Neural progenitor cell (in vitro differentiated cells): Measurements from ENCODE around the gene DPP7. TPM values are rescaled to one million over a fixed set of nuclear protein-coding genes. Genes with fewer than 3 reads are reported as not detected.

Experiments used
- DNase-seq: peaks from one replicate; pipeline ENCODE4 v3.0.0-alpha.2; 2016; ENCODE audit warnings: low spot score
- H2AFZ ChIP-seq: fragments of 200-600 bp; sonication (generic); replicated peaks from 2 replicates; pipeline ENCODE4 v1.6.1; 2016; ENCODE audit warnings: antibody characterized with exemption
- H3F3A ChIP-seq: fragments of 200-600 bp; sonication (generic); 2 replicates; pipeline ENCODE4 v1.6.1; 2016; ENCODE audit warnings: antibody characterized with exemption, low read depth
- H3K27ac ChIP-seq: fragments of 200-600 bp; sonication (generic); 2 replicates; pipeline ENCODE4 v1.5.1; 2016; ENCODE audit warnings: mild to moderate bottlenecking
- H3K27me3 ChIP-seq: fragments of 200-600 bp; sonication (generic); 2 replicates; pipeline ENCODE4 v1.6.1; 2016; ENCODE audit warnings: mild to moderate bottlenecking, moderate library complexity
- H3K36me3 ChIP-seq: fragments of 200-600 bp; sonication (generic); 2 replicates; pipeline ENCODE4 v1.5.1; 2016
- H3K4me1 ChIP-seq: fragments of 200-600 bp; sonication (generic); 2 replicates; pipeline ENCODE4 v1.6.1; 2016; ENCODE audit warnings: mixed run types
- H3K4me2 ChIP-seq: fragments of 200-600 bp; sonication (generic); 2 replicates; pipeline ENCODE4 v1.6.1; 2016
- H3K4me3 ChIP-seq: fragments of 200-600 bp; sonication (generic); 2 replicates; pipeline ENCODE4 v1.5.1; 2016
- H3K79me2 ChIP-seq: fragments of 200-600 bp; sonication (generic); 2 replicates; pipeline ENCODE4 v1.6.1; 2016; ENCODE audit warnings: low read depth
- H3K9ac ChIP-seq: fragments of 200-600 bp; sonication (generic); 2 replicates; pipeline ENCODE4 v1.6.1; 2016
- H3K9me3 ChIP-seq: fragments of 200-600 bp; sonication (generic); 2 replicates; pipeline ENCODE4 v1.5.1; 2016; ENCODE audit warnings: low read depth
- H4K20me1 ChIP-seq: fragments of 200-600 bp; sonication (generic); 2 replicates; pipeline ENCODE4 v1.6.1; 2016; ENCODE audit warnings: low read depth
- H3K27ac Mint-ChIP-seq: 3 replicates; pipeline ENCODE4 v1.8.0; 2021; ENCODE audit warnings: mixed read lengths
- H3K27me3 Mint-ChIP-seq: 2 replicates; pipeline ENCODE4 v1.8.0; 2022; ENCODE audit warnings: low read depth, mild to moderate bottlenecking, inconsistent platforms, moderate library complexity, mixed read lengths; ENCODE audit not compliant: insufficient read depth
- H3K36me3 Mint-ChIP-seq: 3 replicates; pipeline ENCODE4 v1.8.0; 2021; ENCODE audit warnings: mixed read lengths
- H3K4me1 Mint-ChIP-seq: 3 replicates; pipeline ENCODE4 v1.8.0; 2021; ENCODE audit warnings: mixed read lengths
- H3K4me3 Mint-ChIP-seq: 3 replicates; pipeline ENCODE4 v1.8.0; 2021; ENCODE audit warnings: mild to moderate bottlenecking, moderate library complexity, mixed read lengths
- H3K9me3 Mint-ChIP-seq: 3 replicates; pipeline ENCODE4 v1.8.0; 2020; ENCODE audit warnings: mixed read lengths
- EZH2 ChIP-seq: fragments of 200-600 bp; sonication (generic); IDR thresholded peaks from 2 replicates; pipeline ENCODE4 v1.6.1; 2017; ENCODE audit warnings: antibody characterized with exemption, mild to moderate bottlenecking, moderate library complexity
- EZH2phosphoT487 ChIP-seq: fragments of 200-600 bp; sonication (generic); IDR thresholded peaks from 2 replicates; pipeline ENCODE4 v1.6.1; 2017; ENCODE audit warnings: antibody characterized with exemption
- total RNA-seq: library from RNA; depleted of rRNA; stranded (reverse); fragments of >200 nt; gene quantifications from 2 replicates; pipeline ENCODE4 v1.2.3, GENCODE V29; 2015; ENCODE audit warnings: low replicate concordance
- TF ChIP-seq, protein P1 (sequence below): fragments of 200-600 bp; sonication (generic); IDR thresholded peaks from 2 replicates; pipeline ENCODE4 v1.5.1; 2017; ENCODE audit warnings: antibody characterized with exemption, mild to moderate bottlenecking

Gene DPP7
- total RNA-seq, 1 donor from 2014 or later: 2.6 TPM

GRCh38 chr9:137149942-137150616 lies 35.5 kb upstream of the DPP7 start:
- peaks cover 79% of the 10 kb centered on the region for H3K27me3 ChIP-seq
- DNase-seq: no peak
- no peak overlapping the region for H3K4me2 ChIP-seq
- no peak overlapping the region for H3K27ac ChIP-seq
- H3K4me3 ChIP-seq: no peak overlapping the region
- Mint-ChIP-seq H3K4me3 (no peak overlapping the region), H3K36me3 (no peaks in the 10 kb centered on the region), H3K27me3 (peaks cover 26% of the 10 kb centered on the region), H3K9me3 (peaks cover 3% of the 10 kb centered on the region), H3K4me1 (no peaks in the 10 kb centered on the region), H3K27ac (no peak overlapping the region)
- H3F3A ChIP-seq: peaks cover 23% of the 10 kb centered on the region
- TF ChIP-seq EZH2 (no peak), EZH2phosphoT487 (no peak)
- TF ChIP-seq, protein P1, sequence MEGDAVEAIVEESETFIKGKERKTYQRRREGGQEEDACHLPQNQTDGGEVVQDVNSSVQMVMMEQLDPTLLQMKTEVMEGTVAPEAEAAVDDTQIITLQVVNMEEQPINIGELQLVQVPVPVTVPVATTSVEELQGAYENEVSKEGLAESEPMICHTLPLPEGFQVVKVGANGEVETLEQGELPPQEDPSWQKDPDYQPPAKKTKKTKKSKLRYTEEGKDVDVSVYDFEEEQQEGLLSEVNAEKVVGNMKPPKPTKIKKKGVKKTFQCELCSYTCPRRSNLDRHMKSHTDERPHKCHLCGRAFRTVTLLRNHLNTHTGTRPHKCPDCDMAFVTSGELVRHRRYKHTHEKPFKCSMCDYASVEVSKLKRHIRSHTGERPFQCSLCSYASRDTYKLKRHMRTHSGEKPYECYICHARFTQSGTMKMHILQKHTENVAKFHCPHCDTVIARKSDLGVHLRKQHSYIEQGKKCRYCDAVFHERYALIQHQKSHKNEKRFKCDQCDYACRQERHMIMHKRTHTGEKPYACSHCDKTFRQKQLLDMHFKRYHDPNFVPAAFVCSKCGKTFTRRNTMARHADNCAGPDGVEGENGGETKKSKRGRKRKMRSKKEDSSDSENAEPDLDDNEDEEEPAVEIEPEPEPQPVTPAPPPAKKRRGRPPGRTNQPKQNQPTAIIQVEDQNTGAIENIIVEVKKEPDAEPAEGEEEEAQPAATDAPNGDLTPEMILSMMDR: no peak
- H2AFZ ChIP-seq: no peak overlapping the region
- H3K9ac ChIP-seq: no peak overlapping the region
- H3K36me3 ChIP-seq: no peaks in the 10 kb centered on the region
- H3K9me3 ChIP-seq: no peaks in the 10 kb centered on the region
- no peaks in the 10 kb centered on the region for H3K79me2 ChIP-seq
- H3K4me1 ChIP-seq: no peaks in the 10 kb centered on the region
- H4K20me1 ChIP-seq: no peaks in the 10 kb centered on the region

DNA sequence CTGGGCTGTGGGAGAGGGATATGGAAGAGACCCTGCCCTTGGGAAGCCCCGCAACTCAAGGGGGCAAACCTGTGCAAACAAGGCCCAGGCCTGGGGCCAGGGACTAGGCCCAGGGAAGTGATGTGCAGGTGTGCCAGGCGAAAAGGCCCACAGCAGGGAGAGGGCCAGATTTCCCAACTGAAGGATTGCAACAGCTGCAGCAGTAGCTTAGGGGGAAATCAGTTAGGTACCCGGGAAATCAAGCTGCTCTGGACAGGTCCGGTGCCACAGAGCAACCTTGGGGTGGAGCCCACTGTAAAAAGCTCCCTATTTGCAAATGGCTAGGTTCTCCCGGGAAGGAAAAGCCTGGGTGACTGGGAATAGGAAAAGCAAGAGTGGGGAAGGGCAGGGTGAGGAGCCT lies 34.8 kb upstream of the DPP7 start:
- Histone ChIP-seq H3F3A (peaks cover 23% of the 10 kb centered on the region), H3K27ac (no peak overlapping the region), H3K4me1 (no peaks in the 10 kb centered on the region), H3K9me3 (no peaks in the 10 kb centered on the region), H3K4me3 (no peak overlapping the region), H3K36me3 (no peaks in the 10 kb centered on the region), H2AFZ (no peak overlapping the region), H3K27me3 (peaks cover 74% of the 10 kb centered on the region), H3K4me2 (no peak overlapping the region), H3K79me2 (no peaks in the 10 kb centered on the region), H3K9ac (no peak overlapping the region), H4K20me1 (no peaks in the 10 kb centered on the region)
- Mint-ChIP-seq H3K27me3 (peaks cover 20% of the 10 kb centered on the region), H3K4me3 (no peak overlapping the region), H3K27ac (no peak overlapping the region), H3K9me3 (peaks cover 3% of the 10 kb centered on the region), H3K4me1 (no peaks in the 10 kb centered on the region), H3K36me3 (no peaks in the 10 kb centered on the region)
- DNase-seq: no peak
- TF ChIP-seq, protein P1: no peak
- TF ChIP-seq EZH2phosphoT487: no peak
- TF ChIP-seq EZH2: no peak

GRCh38 chr9:137148661-137149060 lies 34.1 kb upstream of the DPP7 start:
- no peak overlapping the region for H2AFZ ChIP-seq

More at GRCh38 chr9:137148661-137149060, 34.1 kb upstream of the DPP7 start:
- H3K4me1 ChIP-seq: no peaks in the 10 kb centered on the region
- H3K27me3 ChIP-seq: peaks cover 77% of the 10 kb centered on the region
- peaks cover 23% of the 10 kb centered on the region for H3F3A ChIP-seq
- Mint-ChIP-seq H3K4me3 (no peak overlapping the region), H3K9me3 (peaks cover 3% of the 10 kb centered on the region), H3K27me3 (peaks cover 27% of the 10 kb centered on the region), H3K4me1 (no peaks in the 10 kb centered on the region), H3K27ac (no peak overlapping the region), H3K36me3 (no peaks in the 10 kb centered on the region)
- H4K20me1 ChIP-seq: no peaks in the 10 kb centered on the region
- H3K4me3 ChIP-seq: no peak overlapping the region
- no peaks in the 10 kb centered on the region for H3K79me2 ChIP-seq
- no peak overlapping the region for H3K4me2 ChIP-seq
- H3K36me3 ChIP-seq: no peaks in the 10 kb centered on the region
- H3K9me3 ChIP-seq: no peaks in the 10 kb centered on the region
- H3K27ac ChIP-seq: no peak overlapping the region
- no peak overlapping the region for H3K9ac ChIP-seq
- no peak for DNase-seq
- TF ChIP-seq EZH2phosphoT487 (no peak), EZH2 (no peak)
- TF ChIP-seq, protein P1: no peak
